Measurements from ENCODE around the gene ARHGAP12.

- TF ChIP-seq CTCF (IDR thresholded peaks at IDR 0.05) (no peak), POLR2AphosphoS5 (IDR thresholded peaks at IDR 0.05) (no peak), POLR2A (IDR thresholded peaks at IDR 0.05) (no peak)
Observed at GRCh38 chr10:31760674-31761081, 168.0 kb downstream of the ARHGAP12 start.
